IMR-90 (cell line): ENCODE results near the gene C10orf88. TPM values are rescaled to one million over a fixed set of nuclear protein-coding genes. Genes with fewer than 3 reads are reported as not detected.

Experiments used
- ATAC-seq: fragments of 200-7000 bp; cut with Tn5 transposase; 2 replicates; pipeline ENCODE4 v1.9.1; 2020; ENCODE audit warnings: low read depth, mild to moderate bottlenecking, moderate library complexity
- BruUV-seq: library from RNA; stranded (reverse); fragments of 400-500 nt; replicated peaks from 2 replicates; lab custom pipeline; 2021; lab: Mats Ljungman, UMichigan
- CTCF ChIA-PET: fragments of 300-600 bp; formaldehyde crosslinking; extraction: SDS; loops from one replicate; lab custom pipeline; 2021; ENCODE audit warnings: antibody characterized with exemption; lab: Yijun Ruan, JAX
- POLR2A ChIA-PET: fragments of 300-600 bp; sonication (Branson Sonifier 250); formaldehyde crosslinking; loops from one replicate; lab custom pipeline; 2022; ENCODE audit warnings: antibody characterized with exemption; ENCODE audit not compliant: unreplicated experiment; lab: Charles Lee
- DNase-seq: peaks from one replicate; pipeline ENCODE4 v3.0.0; 2013
- H2AFZ ChIP-seq: replicated peaks from 2 replicates; pipeline ENCODE3; 2013; ENCODE audit warnings: low read length, mild to moderate bottlenecking; ENCODE audit not compliant: poor library complexity
- H2AK5ac ChIP-seq: 2 replicates; pipeline ENCODE4 v1.6.1; 2013; ENCODE audit warnings: low read depth, low read length, inconsistent platforms
- H2AK9ac ChIP-seq: replicated peaks from 2 replicates; pipeline ENCODE3; 2013; ENCODE audit warnings: mild to moderate bottlenecking, low read depth, low read length, moderate library complexity; ENCODE audit not compliant: poor library complexity
- H2BK120ac ChIP-seq: 2 replicates; pipeline ENCODE4 v1.6.1; 2013; ENCODE audit warnings: low read depth, low read length, inconsistent platforms
- H2BK15ac ChIP-seq: 3 replicates; pipeline ENCODE4 v1.6.1; 2013; ENCODE audit warnings: low read depth, low read length, inconsistent platforms
- H2BK20ac ChIP-seq: 2 replicates; pipeline ENCODE4 v1.6.1; 2013; ENCODE audit warnings: low read depth, mild to moderate bottlenecking, inconsistent platforms, low read length, moderate library complexity
- H2BK5ac ChIP-seq: 2 replicates; pipeline ENCODE4 v1.6.1; 2013; ENCODE audit warnings: mild to moderate bottlenecking, low read depth, low read length, inconsistent platforms; ENCODE audit not compliant: poor library complexity, severe bottlenecking
- H3K14ac ChIP-seq: replicated peaks from 2 replicates; pipeline ENCODE4 v1.6.1; 2013; ENCODE audit warnings: low read depth, low read length, inconsistent platforms
- H3K18ac ChIP-seq: 2 replicates; pipeline ENCODE4 v1.6.1; 2013; ENCODE audit warnings: low read depth, low read length, control low read depth
- H3K23ac ChIP-seq: 2 replicates; pipeline ENCODE4 v1.6.1; 2013; ENCODE audit warnings: low read depth, low read length, inconsistent platforms
- H3K27ac ChIP-seq: 2 replicates; pipeline ENCODE4 v1.5.1; 2013; ENCODE audit warnings: mild to moderate bottlenecking, control low read depth, low read length; ENCODE audit not compliant: insufficient read depth
- H3K27me3 ChIP-seq: 2 replicates; pipeline ENCODE4 v1.6.1; 2013; ENCODE audit warnings: low read length; ENCODE audit not compliant: control insufficient read depth, insufficient read depth
- H3K36me3 ChIP-seq: 2 replicates; pipeline ENCODE4 v1.6.1; 2013; ENCODE audit warnings: low read length, mixed read lengths; ENCODE audit not compliant: control insufficient read depth, insufficient read depth
- H3K4ac ChIP-seq: 2 replicates; pipeline ENCODE4 v1.6.1; 2013; ENCODE audit warnings: low read depth, low read length, inconsistent platforms
- H3K4me1 ChIP-seq: 2 replicates; pipeline ENCODE4 v1.6.1; 2013; ENCODE audit warnings: low read length, mixed read lengths; ENCODE audit not compliant: control insufficient read depth, insufficient read depth
- H3K4me2 ChIP-seq: 2 replicates; pipeline ENCODE4 v1.6.1; 2013; ENCODE audit warnings: low read depth, mild to moderate bottlenecking, control low read depth, low read length, moderate library complexity
- H3K4me3 ChIP-seq: 2 replicates; pipeline ENCODE4 v1.5.1; 2013; ENCODE audit warnings: low read depth, mild to moderate bottlenecking, control low read depth, low read length, moderate library complexity; ENCODE audit not compliant: insufficient read depth
- H3K56ac ChIP-seq: 2 replicates; pipeline ENCODE4 v1.6.1; 2013; ENCODE audit warnings: low read length, inconsistent platforms; ENCODE audit not compliant: insufficient read depth; ENCODE audit errors: extremely low read depth
- H3K79me1 ChIP-seq, 2 experiments: 2 replicates each; pipeline ENCODE4 v1.6.1; 2013; ENCODE audit warnings: low read length in 2 of 2, inconsistent platforms in 1 of 2, low read depth in 1 of 2
- H3K9ac ChIP-seq: 2 replicates; pipeline ENCODE4 v1.6.1; 2013; ENCODE audit warnings: low read depth, low read length, control low read depth
- H3K9me1 ChIP-seq: 2 replicates; pipeline ENCODE4 v1.6.1; 2013; ENCODE audit warnings: low read length, inconsistent platforms; ENCODE audit not compliant: insufficient read depth
- H3K9me3 ChIP-seq: 2 replicates; pipeline ENCODE4 v1.6.1; 2013; ENCODE audit warnings: low read length; ENCODE audit not compliant: control insufficient read depth, insufficient read depth
- H4K20me1 ChIP-seq: 2 replicates; pipeline ENCODE4 v1.6.1; 2013; ENCODE audit warnings: low read length, inconsistent platforms; ENCODE audit not compliant: insufficient read depth
- H4K5ac ChIP-seq: 2 replicates; pipeline ENCODE4 v1.6.1; 2013; ENCODE audit warnings: mild to moderate bottlenecking, low read depth, low read length, control low read depth
- H4K8ac ChIP-seq, 2 experiments: 2 replicates each; pipeline ENCODE4 v1.6.1; 2013; ENCODE audit warnings: low read depth in 2 of 2, low read length in 2 of 2, control low read depth in 1 of 2, inconsistent platforms in 1 of 2
- H4K91ac ChIP-seq: 2 replicates; pipeline ENCODE4 v1.6.1; 2013; ENCODE audit warnings: low read depth, low read length, inconsistent platforms; ENCODE audit not compliant: insufficient read depth
- BHLHE40 ChIP-seq: fragments of 150-350 bp; IDR thresholded peaks from 2 replicates; pipeline ENCODE4 v1.6.1; 2016; ENCODE audit warnings: mild to moderate bottlenecking, low read depth, low read length
- CHD1 ChIP-seq: IDR thresholded peaks from 2 replicates; pipeline ENCODE4 v1.6.1; 2012; ENCODE audit warnings: low read depth, low read length, improper control_type of control experiment
- CTCF ChIP-seq: conservative IDR thresholded peaks from 2 replicates; pipeline ENCODE4 v1.5.1; 2012; ENCODE audit warnings: mild to moderate bottlenecking, low read depth, low read length, improper control_type of control experiment
- MXI1 ChIP-seq: IDR thresholded peaks from 2 replicates; pipeline ENCODE4 v1.6.1; 2012; ENCODE audit warnings: low read depth, mild to moderate bottlenecking, low read length, moderate library complexity, borderline replicate concordance
- NFE2L2 ChIP-seq: fragments of 150-350 bp; IDR thresholded peaks from 2 replicates; pipeline ENCODE4 v1.6.1; 2016; ENCODE audit warnings: low read depth, mild to moderate bottlenecking, low read length
- RCOR1 ChIP-seq: IDR thresholded peaks from 2 replicates; pipeline ENCODE4 v1.6.1; 2012; ENCODE audit warnings: mild to moderate bottlenecking, low read length, improper control_type of control experiment; ENCODE audit not compliant: insufficient replicate concordance
- dilution Hi-C: fragments of 300-500 bp; cut with HindIII; formaldehyde crosslinking; loops from one replicate; pipeline ENCODE4 v1.14.3; 2018; ENCODE audit warnings: low sequenced_read_pairs; ENCODE audit not compliant: unreplicated experiment
- in situ Hi-C: fragments of 300-500 bp; cut with MboI; formaldehyde crosslinking; loops from 3 replicates; pipeline ENCODE4 v1.14.3; 2019; ENCODE audit warnings: low sequenced_read_pairs, inconsistent platforms, mixed read lengths
- intact Hi-C: fragments of 100-400 bp; cut with micrococcal nuclease; formaldehyde crosslinking; loops from 2 replicates; pipeline ENCODE4 v1.10.0; 2022
- polyA plus RNA-seq, 3 experiments: library from polyadenylated mRNA; depleted of rRNA; stranded (reverse); fragments of >200 nt; gene quantifications; 2 replicates each; pipeline ENCODE4 v1.2.3, GENCODE V29; 2012; ENCODE audit warnings: low replicate concordance in 1 of 3
- total RNA-seq: library from RNA; depleted of rRNA; stranded (reverse); fragments of >200 nt; gene quantifications from 2 replicates; pipeline ENCODE4 v1.2.3, GENCODE V29; 2012; rRNA removed
- TF ChIP-seq, protein P1 (sequence below): fragments of 150-350 bp; IDR thresholded peaks from 2 replicates; pipeline ENCODE4 v1.6.1; 2017; ENCODE audit warnings: mild to moderate bottlenecking, antibody characterized with exemption, low read length, low read depth

The C10orf88 gene
- total and polyA plus RNA-seq, 2 of the 4 experiments (the other 2 are of a cell fraction), result 5.9 to 12.2 TPM

DNA sequence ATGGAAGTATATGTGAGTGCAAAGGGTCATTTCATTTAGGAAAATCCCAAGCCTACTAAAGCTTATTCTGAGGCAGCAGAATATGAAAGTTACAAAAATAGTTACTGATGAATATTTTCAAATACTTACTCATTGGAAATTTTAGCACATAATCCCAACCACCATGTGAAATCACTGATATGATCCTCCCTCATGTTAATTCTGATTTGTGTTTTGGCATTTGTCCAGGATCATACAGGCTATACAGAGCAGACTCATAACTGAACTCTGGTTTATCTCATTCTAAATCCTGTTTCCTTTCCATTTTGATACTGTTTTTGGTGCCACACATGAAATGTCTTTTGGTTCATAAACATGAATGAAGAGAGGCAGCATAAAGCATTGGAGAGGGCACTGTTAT, 71.3 kb downstream of the C10orf88 start:
- H2AK9ac ChIP-seq, result no peak overlapping the region
- POLR2A ChIA-PET, result no interaction called here
- H4K20me1 ChIP-seq, result no peaks in the 10 kb centered on the region
- H3K36me3 ChIP-seq, result no peaks in the 10 kb centered on the region
- H2AK5ac ChIP-seq, result no peak overlapping the region
- H4K91ac ChIP-seq, result no peak overlapping the region
- no peak for ATAC-seq
- H3K79me1 ChIP-seq, result peaks cover 0 to 7% of the 10 kb centered on the region in 2 experiments; a peak in 1 of 4 replicates
- H3K18ac ChIP-seq, result no peak overlapping the region
- no peak overlapping the region for H2AFZ ChIP-seq
- H2BK5ac ChIP-seq, result no peak overlapping the region
- H3K27ac ChIP-seq, result no peak overlapping the region
- no peaks in the 10 kb centered on the region for H3K27me3 ChIP-seq
- H3K9me1 ChIP-seq, result no peaks in the 10 kb centered on the region
- intact Hi-C loops (no loop called here), dilution Hi-C loops (no loop called here), in situ Hi-C loops (no loop called here)
- H3K56ac ChIP-seq, result no peak overlapping the region
- no peak overlapping the region for H3K4me2 ChIP-seq
- no peak overlapping the region for H2BK120ac ChIP-seq
- H4K5ac ChIP-seq, result no peak overlapping the region
- TF ChIP-seq NFE2L2 (no peak), CTCF (no peak), BHLHE40 (no peak), RCOR1 (no peak), CHD1 (no peak), MXI1 (no peak)
- TF ChIP-seq, protein P1, sequence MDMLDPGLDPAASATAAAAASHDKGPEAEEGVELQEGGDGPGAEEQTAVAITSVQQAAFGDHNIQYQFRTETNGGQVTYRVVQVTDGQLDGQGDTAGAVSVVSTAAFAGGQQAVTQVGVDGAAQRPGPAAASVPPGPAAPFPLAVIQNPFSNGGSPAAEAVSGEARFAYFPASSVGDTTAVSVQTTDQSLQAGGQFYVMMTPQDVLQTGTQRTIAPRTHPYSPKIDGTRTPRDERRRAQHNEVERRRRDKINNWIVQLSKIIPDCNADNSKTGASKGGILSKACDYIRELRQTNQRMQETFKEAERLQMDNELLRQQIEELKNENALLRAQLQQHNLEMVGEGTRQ, result no peak
- no peak overlapping the region for H3K9ac ChIP-seq
- peaks cover 3% of the 10 kb centered on the region for H3K4me1 ChIP-seq
- H4K8ac ChIP-seq, result no peak overlapping the region
- no peaks in the 10 kb centered on the region for H3K9me3 ChIP-seq
- H3K4me3 ChIP-seq, result no peak overlapping the region
- no peak for DNase-seq
- no peak overlapping the region for H3K14ac ChIP-seq
- no peak overlapping the region for H2BK20ac ChIP-seq
- H3K23ac ChIP-seq, result no peak overlapping the region
- no TSS peak for BruUV-seq
- H2BK15ac ChIP-seq, result no peak overlapping the region
- CTCF ChIA-PET, result interaction anchor here (0.6 kb wide), 1 partner anchor 1506 kb away, joined by 3 read pairs; no protein-coding TSS in a partner anchor
- H3K4ac ChIP-seq, result no peak overlapping the region

Other genes with a start within 250 kb of the C10orf88 start
- gene CUZD1, start 108.4 kb downstream of the C10orf88 start, total RNA-seq, result 0.36 and 0.56 TPM in 2 replicates
- gene CUZD1, start 108.4 kb downstream of the C10orf88 start, polyA plus RNA-seq (2012; rRNA removed), result 0.56 and 0.67 TPM in 2 replicates
- gene FAM24B, start 74.6 kb downstream of the C10orf88 start, total RNA-seq, result 1.6 and 2.2 TPM in 2 replicates
- 3.4 and 4.3 TPM in 2 replicates for gene FAM24B, start 74.6 kb downstream of the C10orf88 start, polyA plus RNA-seq (2012; rRNA removed)
- not detected in 2 replicates for gene FAM24A, start 43.6 kb downstream of the C10orf88 start, total RNA-seq
- not detected in 2 replicates for gene FAM24A, start 43.6 kb downstream of the C10orf88 start, polyA plus RNA-seq (2012; rRNA removed)
- gene PSTK, start 26.2 kb upstream of the C10orf88 start, total RNA-seq, result 4.1 and 4.7 TPM in 2 replicates
- 4.2 and 5.4 TPM in 2 replicates for gene PSTK, start 26.2 kb upstream of the C10orf88 start, polyA plus RNA-seq (2012; rRNA removed)
- 2.9 and 4.2 TPM in 2 replicates for gene IKZF5, start 54.6 kb upstream of the C10orf88 start, total RNA-seq
- 4.4 and 5.1 TPM in 2 replicates for gene IKZF5, start 54.6 kb upstream of the C10orf88 start, polyA plus RNA-seq (2012; rRNA removed)
- 9.2 and 10.6 TPM in 2 replicates for gene ACADSB, start 54.8 kb upstream of the C10orf88 start, total RNA-seq
- 3.8 and 6.2 TPM in 2 replicates for gene ACADSB, start 54.8 kb upstream of the C10orf88 start, polyA plus RNA-seq (2012; rRNA removed)
- gene HMX3, start 181.7 kb upstream of the C10orf88 start, total RNA-seq, result not detected in 2 replicates
- gene HMX3, start 181.7 kb upstream of the C10orf88 start, polyA plus RNA-seq (2012; rRNA removed), result not detected in 2 replicates
- not detected in 2 replicates for gene HMX2, start 193.9 kb upstream of the C10orf88 start, total RNA-seq
- gene HMX2, start 193.9 kb upstream of the C10orf88 start, polyA plus RNA-seq (2012; rRNA removed), result not detected in 2 replicates
- gene BUB3, start 200.2 kb upstream of the C10orf88 start, total RNA-seq, result 346 and 384 TPM in 2 replicates
- 214 and 215 TPM in 2 replicates for gene BUB3, start 200.2 kb upstream of the C10orf88 start, polyA plus RNA-seq (2012; rRNA removed)